SK-N-SH treated with all-trans-retinoic acid at 6 μM for 48 hours (cell line): ENCODE measurements around the gene LARGE1.

ENCODE experiments used
- ESRRG ChIP-seq: fragments of 250-450 bp; sonication (Bioruptor Pico); IDR thresholded peaks from 2 replicates; pipeline ENCODE4 v1.6.1; 2021; ENCODE audit warnings: mild to moderate bottlenecking
- RARB ChIP-seq: fragments of 250-450 bp; sonication (Bioruptor Pico); IDR thresholded peaks from 2 replicates; pipeline ENCODE4 v1.8.0; 2021; ENCODE audit warnings: mild to moderate bottlenecking, moderate library complexity
- TCF4 ChIP-seq: fragments of 250-450 bp; sonication (Bioruptor Pico); IDR thresholded peaks from 2 replicates; pipeline ENCODE4 v1.8.0; 2021; ENCODE audit warnings: mild to moderate bottlenecking, moderate library complexity, borderline replicate concordance
- ZFP3 ChIP-seq: fragments of 250-450 bp; sonication (Bioruptor Pico); IDR thresholded peaks from 2 replicates; pipeline ENCODE4 v1.5.0; 2020; ENCODE audit warnings: mild to moderate bottlenecking, moderate library complexity
- ZNF70 ChIP-seq: fragments of 450-650 bp; formaldehyde crosslinking; IDR thresholded peaks from 2 replicates; pipeline ENCODE4 v1.5.0; 2020; ENCODE audit warnings: mild to moderate bottlenecking, moderate library complexity
- ZNF8 ChIP-seq: fragments of 450-650 bp; formaldehyde crosslinking; IDR thresholded peaks from 2 replicates; pipeline ENCODE4 v1.5.0; 2020; ENCODE audit warnings: mild to moderate bottlenecking, moderate library complexity
- TF ChIP-seq, protein P1 (sequence below): fragments of 250-450 bp; sonication (Bioruptor Pico); IDR thresholded peaks from 2 replicates; pipeline ENCODE4 v1.8.0; 2021; ENCODE audit warnings: low read depth, mild to moderate bottlenecking, moderate library complexity, borderline replicate concordance
- TF ChIP-seq, protein P2 (sequence below): fragments of 250-450 bp; sonication (Bioruptor Pico); IDR thresholded peaks from 2 replicates; pipeline ENCODE4 v1.8.0; 2020; ENCODE audit warnings: mild to moderate bottlenecking, moderate library complexity, borderline replicate concordance

DNA sequence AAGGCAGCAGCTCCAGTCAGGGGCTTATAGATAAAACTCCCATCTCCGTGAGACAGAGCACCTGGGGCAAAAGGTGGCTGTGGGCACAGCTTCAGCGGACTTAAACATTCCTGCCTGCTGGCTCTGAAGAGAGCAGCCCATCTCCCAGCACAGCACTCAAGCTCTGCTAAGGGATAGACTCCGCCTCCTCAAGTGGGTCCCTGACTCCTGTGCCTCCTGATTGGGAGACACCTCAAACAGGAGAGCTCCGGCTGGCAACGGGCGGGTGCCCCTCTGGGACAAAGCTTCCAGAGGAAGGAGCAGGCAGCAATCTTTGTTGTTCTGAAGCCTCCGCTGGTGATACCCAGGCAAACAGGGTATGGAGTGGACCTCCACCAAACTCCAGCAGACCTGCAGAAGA, 279.4 kb downstream of the LARGE1 start:
- TF ChIP-seq, protein P1, sequence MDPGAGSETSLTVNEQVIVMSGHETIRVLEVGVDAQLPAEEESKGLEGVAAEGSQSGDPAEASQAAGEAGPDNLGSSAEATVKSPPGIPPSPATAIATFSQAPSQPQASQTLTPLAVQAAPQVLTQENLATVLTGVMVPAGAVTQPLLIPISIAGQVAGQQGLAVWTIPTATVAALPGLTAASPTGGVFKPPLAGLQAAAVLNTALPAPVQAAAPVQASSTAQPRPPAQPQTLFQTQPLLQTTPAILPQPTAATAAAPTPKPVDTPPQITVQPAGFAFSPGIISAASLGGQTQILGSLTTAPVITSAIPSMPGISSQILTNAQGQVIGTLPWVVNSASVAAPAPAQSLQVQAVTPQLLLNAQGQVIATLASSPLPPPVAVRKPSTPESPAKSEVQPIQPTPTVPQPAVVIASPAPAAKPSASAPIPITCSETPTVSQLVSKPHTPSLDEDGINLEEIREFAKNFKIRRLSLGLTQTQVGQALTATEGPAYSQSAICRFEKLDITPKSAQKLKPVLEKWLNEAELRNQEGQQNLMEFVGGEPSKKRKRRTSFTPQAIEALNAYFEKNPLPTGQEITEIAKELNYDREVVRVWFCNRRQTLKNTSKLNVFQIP (CRISPR knock-in tag) = no peak
- TF ChIP-seq ZFP3 (CRISPR knock-in tag) = no peak
- TF ChIP-seq ZNF70 (CRISPR knock-in tag) = no peak
- TF ChIP-seq ZNF8 = no peak
- TF ChIP-seq, protein P2, sequence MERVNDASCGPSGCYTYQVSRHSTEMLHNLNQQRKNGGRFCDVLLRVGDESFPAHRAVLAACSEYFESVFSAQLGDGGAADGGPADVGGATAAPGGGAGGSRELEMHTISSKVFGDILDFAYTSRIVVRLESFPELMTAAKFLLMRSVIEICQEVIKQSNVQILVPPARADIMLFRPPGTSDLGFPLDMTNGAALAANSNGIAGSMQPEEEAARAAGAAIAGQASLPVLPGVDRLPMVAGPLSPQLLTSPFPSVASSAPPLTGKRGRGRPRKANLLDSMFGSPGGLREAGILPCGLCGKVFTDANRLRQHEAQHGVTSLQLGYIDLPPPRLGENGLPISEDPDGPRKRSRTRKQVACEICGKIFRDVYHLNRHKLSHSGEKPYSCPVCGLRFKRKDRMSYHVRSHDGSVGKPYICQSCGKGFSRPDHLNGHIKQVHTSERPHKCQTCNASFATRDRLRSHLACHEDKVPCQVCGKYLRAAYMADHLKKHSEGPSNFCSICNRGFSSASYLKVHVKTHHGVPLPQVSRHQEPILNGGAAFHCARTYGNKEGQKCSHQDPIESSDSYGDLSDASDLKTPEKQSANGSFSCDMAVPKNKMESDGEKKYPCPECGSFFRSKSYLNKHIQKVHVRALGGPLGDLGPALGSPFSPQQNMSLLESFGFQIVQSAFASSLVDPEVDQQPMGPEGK = no peak
- no peak for TF ChIP-seq TCF4 (CRISPR knock-in tag)
- TF ChIP-seq RARB (CRISPR knock-in tag) = no peak
- TF ChIP-seq ESRRG (CRISPR knock-in tag) = no peak
